ENCODE results near the gene LRG1. TPM values are rescaled to one million over a fixed set of nuclear protein-coding genes. Genes with fewer than 3 reads are reported as not detected.

Gene LRG1
- total and polyA plus RNA-seq, 9 of the 15 experiments (the other 6 are each of a cell fraction or from before 2014, with no cell fraction given): 1.5 to 11.9 (median 8.7) TPM

DNA sequence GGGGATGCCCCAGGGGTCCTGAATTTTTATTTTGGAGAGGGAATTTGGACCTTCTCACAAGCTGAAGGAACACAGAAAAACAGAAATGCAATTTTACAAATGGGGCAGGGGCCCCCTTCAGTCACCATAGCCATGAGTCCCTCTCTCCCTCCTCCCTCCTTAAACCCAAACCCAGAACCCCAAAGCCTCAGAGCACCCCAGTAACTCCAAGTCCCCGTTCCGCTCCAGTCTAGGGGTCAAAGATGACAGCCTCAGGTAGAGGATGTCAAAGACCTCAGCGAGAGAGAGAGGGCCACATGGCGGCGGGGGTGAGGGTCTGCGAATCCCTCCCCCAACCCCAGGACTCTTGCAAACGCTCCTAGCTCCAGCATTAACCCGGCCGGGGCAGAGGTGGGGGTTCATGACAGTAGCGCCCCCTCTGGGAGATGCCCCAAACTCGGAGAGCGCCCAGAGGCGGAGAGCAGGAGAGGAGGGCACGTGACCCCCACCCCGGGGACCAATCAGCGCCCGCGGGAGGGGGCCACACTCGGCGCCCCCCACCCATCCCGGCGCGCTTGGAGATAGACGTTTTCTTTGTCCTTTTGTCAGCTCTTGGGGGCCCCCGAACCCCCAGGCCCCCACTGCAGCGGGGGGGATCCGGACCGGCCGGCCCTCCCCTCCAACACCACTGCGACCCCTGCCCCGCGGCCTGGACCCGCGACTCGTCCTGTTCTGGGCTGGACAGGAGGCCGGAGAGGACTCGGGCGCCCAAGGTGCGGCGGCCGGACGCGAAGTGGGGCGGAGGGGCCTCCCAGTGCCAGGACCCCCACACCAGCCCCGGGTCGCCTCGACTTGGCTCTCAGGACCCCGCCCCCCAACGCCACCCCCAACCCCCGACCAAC, 40.4 kb upstream of the LRG1 start (continued):
- TF ChIP-seq BHLHE40 (IDR thresholded peaks at IDR 0.05; ENCODE audit: low read length) (peak; percentile 88), U2AF1 (optimal IDR thresholded peaks at IDR 0.05; ENCODE audit: low read depth, low read length) (no peak), XRCC4 (IDR thresholded peaks at IDR 0.05; ENCODE audit: extremely low read depth, insufficient read depth, insufficient read length) (no peak), CREB3L1 (IDR thresholded peaks at IDR 0.05; ENCODE audit: borderline replicate concordance, low read depth) (no peak), ZNF436 (CRISPR knock-in tag; IDR thresholded peaks at IDR 0.05) (no peak), ZNF444 (CRISPR knock-in tag; IDR thresholded peaks at IDR 0.05) (no peak), ATF1 (CRISPR knock-in tag; IDR thresholded peaks at IDR 0.05) (no peak), ATF1 (tag; IDR thresholded peaks at IDR 0.05) (no peak), ZBTB5 (IDR thresholded peaks at IDR 0.05) (no peak), SRSF7 (optimal IDR thresholded peaks at IDR 0.05; ENCODE audit: low read depth, low read length) (no peak), NFYB (IDR thresholded peaks at IDR 0.05; ENCODE audit: extremely low read depth, insufficient read length) (peak; percentile 58), IFI16 (CRISPR knock-in tag; IDR thresholded peaks at IDR 0.05) (no peak), HDAC1 (IDR thresholded peaks at IDR 0.05) (no peak), MBD2 (IDR thresholded peaks at IDR 0.05; ENCODE audit: borderline replicate concordance, low read depth) (no peak), HDGF (IDR thresholded peaks at IDR 0.05) (no peak), NR3C1 (CRISPR knock-in tag; IDR thresholded peaks at IDR 0.05) (no peak), TEAD1 (CRISPR knock-in tag; IDR thresholded peaks at IDR 0.05) (no peak), ZNF12 (CRISPR knock-in tag; IDR thresholded peaks at IDR 0.05) (no peak), ZNF699 (CRISPR knock-in tag; IDR thresholded peaks at IDR 0.05; ENCODE audit: insufficient replicate concordance) (no peak), CREM (IDR thresholded peaks at IDR 0.05; ENCODE audit: low read depth) (no peak)
- TF ChIP-seq, protein P1, sequence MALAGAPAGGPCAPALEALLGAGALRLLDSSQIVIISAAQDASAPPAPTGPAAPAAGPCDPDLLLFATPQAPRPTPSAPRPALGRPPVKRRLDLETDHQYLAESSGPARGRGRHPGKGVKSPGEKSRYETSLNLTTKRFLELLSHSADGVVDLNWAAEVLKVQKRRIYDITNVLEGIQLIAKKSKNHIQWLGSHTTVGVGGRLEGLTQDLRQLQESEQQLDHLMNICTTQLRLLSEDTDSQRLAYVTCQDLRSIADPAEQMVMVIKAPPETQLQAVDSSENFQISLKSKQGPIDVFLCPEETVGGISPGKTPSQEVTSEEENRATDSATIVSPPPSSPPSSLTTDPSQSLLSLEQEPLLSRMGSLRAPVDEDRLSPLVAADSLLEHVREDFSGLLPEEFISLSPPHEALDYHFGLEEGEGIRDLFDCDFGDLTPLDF (CRISPR knock-in tag; IDR thresholded peaks at IDR 0.05): no peak
